HEK293 (cell line): ENCODE data around the gene TOP2A.
A peak's percentile ranks its signal among the peaks of the same experiment; 100 is the strongest.

Experiments used
- CTCF ChIA-PET: fragments of 350-600 bp; formaldehyde crosslinking; extraction: SDS; loops from one replicate; lab custom pipeline; 2021; ENCODE audit warnings: antibody characterized with exemption; lab: Yijun Ruan, JAX
- POLR2A ChIA-PET: fragments of 300-600 bp; formaldehyde crosslinking; extraction: SDS; loops from one replicate; lab custom pipeline; 2020; ENCODE audit warnings: antibody characterized with exemption, inconsistent platforms; lab: Yijun Ruan, JAX
- H3K27ac ChIP-seq: fragments of 200-500 bp; sonication (Bioruptor generic); 2 replicates; pipeline ENCODE4 v1.5.1; 2014; ENCODE audit warnings: low read depth, low read length, control low read depth, inconsistent platforms; ENCODE audit errors: extremely low read depth
- H3K36me3 ChIP-seq, 2 experiments: fragments of 200-500 bp in 1 of 2; sonication (Bioruptor generic) in 1 of 2; 1 replicate in 1 of 2; 2 replicates in 1 of 2; pipeline ENCODE4 v1.5.1; 2014 to 2017; ENCODE audit warnings: inconsistent platforms in 2 of 2, low read length in 2 of 2; ENCODE audit not compliant: control insufficient read depth in 2 of 2, insufficient read depth in 1 of 2
- H3K4me1 ChIP-seq: fragments of 200-500 bp; sonication (Bioruptor generic); 2 replicates; pipeline ENCODE4 v1.5.1; 2014; ENCODE audit warnings: mild to moderate bottlenecking, low read length, inconsistent platforms; ENCODE audit not compliant: control insufficient read depth, insufficient read depth
- H3K4me3 ChIP-seq: 2 replicates; pipeline ENCODE4 v1.5.1; 2011; ENCODE audit warnings: low read depth, mild to moderate bottlenecking, control low read depth, low read length, moderate library complexity
- H3K9me3 ChIP-seq: fragments of 200-500 bp; sonication (Bioruptor generic); 2 replicates; pipeline ENCODE4 v1.5.1; 2014; ENCODE audit warnings: low read depth, low read length, inconsistent platforms; ENCODE audit not compliant: control insufficient read depth, insufficient read depth
- FEZF1 ChIP-seq: fragments of 450-650 bp; formaldehyde crosslinking; IDR thresholded peaks from 2 replicates; pipeline ENCODE4 v1.5.1; 2016; ENCODE audit warnings: missing biosample characterization, missing genetic modification characterization
- GLIS1 ChIP-seq: fragments of 450-650 bp; formaldehyde crosslinking; IDR thresholded peaks from 2 replicates; pipeline ENCODE4 v1.5.1; 2016; ENCODE audit warnings: missing biosample characterization, missing genetic modification characterization
- GLIS2 ChIP-seq: fragments of 450-650 bp; formaldehyde crosslinking; IDR thresholded peaks from 2 replicates; pipeline ENCODE4 v1.5.1; 2016; ENCODE audit warnings: missing biosample characterization, missing genetic modification characterization
- IKZF3 ChIP-seq: fragments of 450-650 bp; IDR thresholded peaks from 2 replicates; pipeline ENCODE4 v1.5.0; 2018; ENCODE audit warnings: missing biosample characterization, mild to moderate bottlenecking, missing genetic modification characterization, moderate library complexity
- TCF7L2 ChIP-seq: IDR thresholded peaks from 2 replicates; pipeline ENCODE4 v1.6.1; 2011; ENCODE audit warnings: low read depth, mild to moderate bottlenecking, inconsistent platforms, low read length, moderate library complexity, borderline replicate concordance
- ZBTB17 ChIP-seq: fragments of 450-650 bp; formaldehyde crosslinking; IDR thresholded peaks from 2 replicates; pipeline ENCODE4 v1.5.1; 2016; ENCODE audit warnings: missing biosample characterization, missing genetic modification characterization
- ZBTB26 ChIP-seq: fragments of 450-650 bp; formaldehyde crosslinking; optimal IDR thresholded peaks from 2 replicates; pipeline ENCODE3; 2016; ENCODE audit warnings: missing biosample characterization, mild to moderate bottlenecking, missing genetic modification characterization
- ZBTB49 ChIP-seq: fragments of 450-650 bp; formaldehyde crosslinking; IDR thresholded peaks from 2 replicates; pipeline ENCODE4 v1.5.1; 2016; ENCODE audit warnings: missing biosample characterization, missing genetic modification characterization, low read depth
- ZNF148 ChIP-seq: fragments of 450-650 bp; formaldehyde crosslinking; IDR thresholded peaks from 2 replicates; pipeline ENCODE4 v1.5.0; 2017; ENCODE audit warnings: missing biosample characterization, missing genetic modification characterization, borderline replicate concordance
- ZNF169 ChIP-seq: fragments of 450-650 bp; formaldehyde crosslinking; IDR thresholded peaks from 2 replicates; pipeline ENCODE4 v1.5.1; 2016; ENCODE audit warnings: missing biosample characterization, missing genetic modification characterization
- ZNF324 ChIP-seq: fragments of 450-650 bp; formaldehyde crosslinking; IDR thresholded peaks from 2 replicates; pipeline ENCODE4 v1.5.1; 2016; ENCODE audit warnings: missing biosample characterization, missing genetic modification characterization
- ZNF335 ChIP-seq: fragments of 450-650 bp; formaldehyde crosslinking; conservative IDR thresholded peaks from 2 replicates; pipeline ENCODE4 v1.5.1; 2016; ENCODE audit warnings: missing biosample characterization, missing genetic modification characterization
- ZNF561 ChIP-seq: fragments of 450-650 bp; IDR thresholded peaks from 2 replicates; pipeline ENCODE4 v1.5.1; 2018; ENCODE audit warnings: missing biosample characterization, missing genetic modification characterization, borderline replicate concordance
- ZNF600 ChIP-seq: fragments of 450-650 bp; formaldehyde crosslinking; IDR thresholded peaks from 2 replicates; pipeline ENCODE4 v1.5.1; 2016; ENCODE audit warnings: missing biosample characterization, missing genetic modification characterization
- ZNF677 ChIP-seq: fragments of 450-650 bp; IDR thresholded peaks from 2 replicates; pipeline ENCODE4 v1.5.0; 2018; ENCODE audit warnings: missing biosample characterization, mild to moderate bottlenecking, missing genetic modification characterization, moderate library complexity

TOP2A gene

GRCh38 chr17:40345161-40345993 is 72.3 kb downstream of the TOP2A start (continued):
- peak; percentile 80 for TF ChIP-seq ZNF600 (tag by site-specific recombination)
- TF ChIP-seq ZBTB26 (tag by site-specific recombination) = peak; percentile 42
- no peak for TF ChIP-seq ZNF677 (tag by site-specific recombination)
- TF ChIP-seq GLIS1 = no peak
- peak; percentile 42; the same call in 1 of the 2 replicates for TF ChIP-seq ZNF561
- TF ChIP-seq FEZF1 (tag by site-specific recombination) = no peak
- no peak for TF ChIP-seq ZNF148 (tag by site-specific recombination)
- TF ChIP-seq ZNF324 (tag by site-specific recombination) = no peak

- H3K4me3 ChIP-seq = peak overlapping the region; percentile 44
- H3K27ac ChIP-seq = peak overlapping the region; percentile 28; the same call in 1 of the 2 replicates
- ChIA-PET POLR2A (interaction anchor here (0.5 to 4.4 kb wide), 11 partner anchors 9 to 126 kb away, joined by 3 to 33 read pairs (median 5); partner anchors contain the start of genes GJD3, TOP2A and WIPF2), CTCF (interaction anchor here (0.6 to 5.3 kb wide), 9 partner anchors 9 to 191 kb away, joined by 3 to 67 read pairs (median 4); partner anchors contain the start of gene WIPF2)
- no peaks in the 10 kb centered on the region for H3K9me3 ChIP-seq
- peaks cover 28% of the 10 kb centered on the region for H3K4me1 ChIP-seq
- no peak for TF ChIP-seq ZBTB49 (tag by site-specific recombination)
- peak; percentile 10; the same call in 1 of the 2 replicates for TF ChIP-seq IKZF3
- no peak for TF ChIP-seq ZNF169 (tag by site-specific recombination)
- TF ChIP-seq ZNF335 (tag by site-specific recombination) = peak; percentile 76
- no peak for TF ChIP-seq TCF7L2
- no peak for TF ChIP-seq ZBTB17 (tag by site-specific recombination)
- TF ChIP-seq GLIS2 = peak; percentile 17; the same call in 1 of the 2 replicates
- peaks cover 0 to 17% of the 10 kb centered on the region in 2 experiments; a peak in 1 of 3 replicates for H3K36me3 ChIP-seq
Measured at GRCh38 chr17:40344421-40345160, 73.1 kb downstream of the TOP2A start.
